ENCODE measurements around the gene PGLYRP4.
"Not testable (repeated sequence)": the region's sequence is repeated elsewhere in the genome, so short reads cannot be mapped to it uniquely, and the experiment has no call there.

The PGLYRP4 gene

GRCh38 chr1:153337980-153338853, 10.4 kb downstream of the PGLYRP4 start:
- no peak for DNase-seq (ENCODE audit: low read depth)

- DNase-seq (ENCODE audit: low read depth), result no peak
Observed at GRCh38 chr1:153336650-153337049, 12.0 kb downstream of the PGLYRP4 start.

GRCh38 chr1:153333902-153334301, 14.7 kb downstream of the PGLYRP4 start:
- DNase-seq (ENCODE audit: low read depth), result no peak

GRCh38 chr1:153324912-153325311, 23.7 kb downstream of the PGLYRP4 start:
- no peak for DNase-seq (ENCODE audit: low read depth)

- DNase-seq (ENCODE audit: low read depth), result no peak
Observed at GRCh38 chr1:153322568-153322967, 26.1 kb downstream of the PGLYRP4 start.

GRCh38 chr1:153318145-153318544, 30.5 kb downstream of the PGLYRP4 start:
- not testable (repeated sequence) for DNase-seq (ENCODE audit: low read depth)

- DNase-seq (ENCODE audit: low read depth), result not testable (repeated sequence)
Observed at GRCh38 chr1:153316013-153316412, 32.6 kb downstream of the PGLYRP4 start.

- DNase-seq (ENCODE audit: low read depth), result not testable (repeated sequence)
Observed at GRCh38 chr1:153314388-153314787, 34.3 kb downstream of the PGLYRP4 start.

- DNase-seq (ENCODE audit: low read depth), result no peak
Observed at GRCh38 chr1:153313288-153313687, 35.4 kb downstream of the PGLYRP4 start.

GRCh38 chr1:153312570-153313186, 36.0 kb downstream of the PGLYRP4 start, which contains the start of gene PGLYRP3:
Gene PGLYRP3, minus strand, starts transcription at chr1:153312952. Its CDS starts 2,287 bp downstream, at chr1:153310665.
- no peak for DNase-seq (ENCODE audit: low read depth)

- no peak for DNase-seq (ENCODE audit: low read depth)
Observed at GRCh38 chr1:153310526-153310925, 38.1 kb downstream of the PGLYRP4 start.

GRCh38 chr1:153309441-153309840, 39.2 kb downstream of the PGLYRP4 start:
- DNase-seq (ENCODE audit: low read depth), result no peak

- DNase-seq (ENCODE audit: low read depth), result no peak
Observed at GRCh38 chr1:153308540-153308939, 40.1 kb downstream of the PGLYRP4 start.

GRCh38 chr1:153307221-153307600, 41.4 kb downstream of the PGLYRP4 start:
- no peak for DNase-seq (ENCODE audit: low read depth)

GRCh38 chr1:153306303-153307220, 42.1 kb downstream of the PGLYRP4 start:
- DNase-seq (ENCODE audit: low read depth), result no peak

- DNase-seq (ENCODE audit: low read depth), result no peak
Observed at GRCh38 chr1:153305682-153306081, 43.0 kb downstream of the PGLYRP4 start.

- DNase-seq (ENCODE audit: low read depth), result no peak
Observed at GRCh38 chr1:153302308-153302707, 46.3 kb downstream of the PGLYRP4 start.

- no peak for DNase-seq (ENCODE audit: low read depth)
Observed at GRCh38 chr1:153293851-153294250, 54.8 kb downstream of the PGLYRP4 start.

- DNase-seq (ENCODE audit: low read depth), result no peak
Observed at GRCh38 chr1:153293480-153293775, 55.2 kb downstream of the PGLYRP4 start.

- DNase-seq (ENCODE audit: low read depth), result no peak
Observed at GRCh38 chr1:153292740-153293479, 55.7 kb downstream of the PGLYRP4 start.

GRCh38 chr1:153292185-153292584, 56.5 kb downstream of the PGLYRP4 start:
- DNase-seq (ENCODE audit: low read depth), result no peak

GRCh38 chr1:153291514-153291913, 57.1 kb downstream of the PGLYRP4 start:
- no peak for DNase-seq (ENCODE audit: low read depth)

Measured in activated T-cell treated with anti-CD3 and anti-CD28 coated beads for 48 hours (primary cell).